Measurements from ENCODE around the gene EIF3C.
"Not testable (repeated sequence)": the region's sequence is repeated elsewhere in the genome, so short reads cannot be mapped to it uniquely, and the experiment has no call there.

EIF3C gene, protein sequence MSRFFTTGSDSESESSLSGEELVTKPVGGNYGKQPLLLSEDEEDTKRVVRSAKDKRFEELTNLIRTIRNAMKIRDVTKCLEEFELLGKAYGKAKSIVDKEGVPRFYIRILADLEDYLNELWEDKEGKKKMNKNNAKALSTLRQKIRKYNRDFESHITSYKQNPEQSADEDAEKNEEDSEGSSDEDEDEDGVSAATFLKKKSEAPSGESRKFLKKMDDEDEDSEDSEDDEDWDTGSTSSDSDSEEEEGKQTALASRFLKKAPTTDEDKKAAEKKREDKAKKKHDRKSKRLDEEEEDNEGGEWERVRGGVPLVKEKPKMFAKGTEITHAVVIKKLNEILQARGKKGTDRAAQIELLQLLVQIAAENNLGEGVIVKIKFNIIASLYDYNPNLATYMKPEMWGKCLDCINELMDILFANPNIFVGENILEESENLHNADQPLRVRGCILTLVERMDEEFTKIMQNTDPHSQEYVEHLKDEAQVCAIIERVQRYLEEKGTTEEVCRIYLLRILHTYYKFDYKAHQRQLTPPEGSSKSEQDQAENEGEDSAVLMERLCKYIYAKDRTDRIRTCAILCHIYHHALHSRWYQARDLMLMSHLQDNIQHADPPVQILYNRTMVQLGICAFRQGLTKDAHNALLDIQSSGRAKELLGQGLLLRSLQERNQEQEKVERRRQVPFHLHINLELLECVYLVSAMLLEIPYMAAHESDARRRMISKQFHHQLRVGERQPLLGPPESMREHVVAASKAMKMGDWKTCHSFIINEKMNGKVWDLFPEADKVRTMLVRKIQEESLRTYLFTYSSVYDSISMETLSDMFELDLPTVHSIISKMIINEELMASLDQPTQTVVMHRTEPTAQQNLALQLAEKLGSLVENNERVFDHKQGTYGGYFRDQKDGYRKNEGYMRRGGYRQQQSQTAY

GRCh38 chr16:28711220-28712083, at the start of gene EIF3C:
Gene EIF3C (plus strand): TSS chr16:28711464. CDS start chr16:28711687, 223 bp downstream.
- in situ Hi-C loops (cut with MboI; ENCODE audit: low sequenced_read_pairs): not testable (repeated sequence)

DNA sequence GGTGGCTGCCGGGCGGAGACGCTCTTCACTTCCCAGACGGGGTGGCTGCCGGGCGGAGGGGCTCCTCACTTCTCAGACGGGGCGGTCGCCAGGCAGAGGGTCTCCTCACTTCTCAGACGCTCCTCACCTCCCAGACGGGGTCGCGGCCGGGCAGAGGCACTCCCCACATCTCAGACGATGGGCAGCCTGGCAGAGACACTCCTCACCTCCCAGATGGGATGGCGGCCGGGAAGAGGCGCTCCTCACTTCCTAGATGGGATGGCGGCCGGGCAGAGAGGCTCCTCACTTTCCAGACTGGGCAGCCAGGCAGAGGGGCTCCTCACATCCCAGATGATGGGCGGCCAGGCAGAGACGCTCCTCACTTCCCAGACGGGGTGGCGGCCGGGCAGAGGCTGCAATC, 45.0 kb upstream of the EIF3C start:
- in situ Hi-C loops (cut with MboI; ENCODE audit: low sequenced_read_pairs): not testable (repeated sequence)

- in situ Hi-C loops (cut with MboI; ENCODE audit: low sequenced_read_pairs): not testable (repeated sequence)
Observed at GRCh38 chr16:28667480-28667879, 43.8 kb upstream of the EIF3C start.

DNA sequence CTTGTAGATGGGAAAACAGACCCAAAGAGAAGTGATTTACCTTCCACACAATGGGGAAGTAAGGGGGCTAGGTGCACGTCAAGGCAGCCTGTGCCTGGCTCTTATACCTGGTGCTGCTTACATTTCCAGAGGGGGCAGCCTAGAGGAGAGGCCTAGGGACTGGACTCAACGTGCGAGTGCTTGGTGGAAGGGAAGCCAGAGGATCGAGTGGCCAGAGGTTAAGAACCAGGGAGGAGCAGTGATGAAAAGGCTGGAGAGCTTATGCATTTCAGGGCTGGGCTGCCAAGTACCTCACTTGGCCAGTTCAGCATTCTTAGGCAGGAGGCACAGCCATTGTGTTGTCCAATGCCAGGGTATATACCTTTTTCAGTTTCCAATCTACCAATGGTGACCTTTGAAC, 43.1 kb upstream of the EIF3C start:
- in situ Hi-C loops (cut with MboI; ENCODE audit: low sequenced_read_pairs): not testable (repeated sequence)

DNA sequence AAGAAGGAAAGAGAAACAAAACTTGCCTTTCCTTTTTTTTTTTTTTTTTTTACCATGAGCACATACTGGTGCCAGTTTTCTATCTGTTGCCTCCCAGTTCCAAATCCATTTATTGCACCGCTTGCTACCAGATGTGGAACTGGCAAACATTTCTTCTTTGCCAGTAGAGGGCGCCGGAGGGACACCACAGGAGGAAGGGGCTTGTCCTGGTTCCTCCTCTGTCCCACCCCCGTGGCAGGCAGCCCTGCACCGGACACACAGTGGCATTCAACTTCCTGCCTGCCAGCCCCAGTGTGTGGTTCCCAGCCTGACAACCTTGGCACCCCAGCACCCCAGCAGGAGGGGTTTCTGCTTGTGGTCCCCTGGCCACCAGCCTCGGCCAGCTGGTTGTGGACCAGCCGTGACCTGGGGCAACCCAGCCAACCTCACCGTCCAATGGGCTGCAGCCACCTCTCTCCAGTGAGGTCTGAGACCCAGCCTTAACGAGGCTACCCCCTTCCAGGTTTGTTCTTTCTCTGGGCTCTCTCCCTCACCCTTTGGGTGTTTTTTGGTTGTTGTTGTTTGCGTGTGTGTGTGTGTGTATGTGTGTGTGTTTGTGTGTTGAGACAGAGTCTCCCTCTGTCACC, 22.8 kb upstream of the EIF3C start:
- in situ Hi-C loops (cut with MboI; ENCODE audit: low sequenced_read_pairs): not testable (repeated sequence)

- in situ Hi-C loops (cut with MboI; ENCODE audit: low sequenced_read_pairs): not testable (repeated sequence)
Observed at GRCh38 chr16:28689425-28689824, 21.8 kb upstream of the EIF3C start.

GRCh38 chr16:28691722-28692121, 19.5 kb upstream of the EIF3C start:
- in situ Hi-C loops (cut with MboI; ENCODE audit: low sequenced_read_pairs): not testable (repeated sequence)

- in situ Hi-C loops (cut with MboI; ENCODE audit: low sequenced_read_pairs): not testable (repeated sequence)
Observed at GRCh38 chr16:28693257-28693950, 17.9 kb upstream of the EIF3C start.

DNA sequence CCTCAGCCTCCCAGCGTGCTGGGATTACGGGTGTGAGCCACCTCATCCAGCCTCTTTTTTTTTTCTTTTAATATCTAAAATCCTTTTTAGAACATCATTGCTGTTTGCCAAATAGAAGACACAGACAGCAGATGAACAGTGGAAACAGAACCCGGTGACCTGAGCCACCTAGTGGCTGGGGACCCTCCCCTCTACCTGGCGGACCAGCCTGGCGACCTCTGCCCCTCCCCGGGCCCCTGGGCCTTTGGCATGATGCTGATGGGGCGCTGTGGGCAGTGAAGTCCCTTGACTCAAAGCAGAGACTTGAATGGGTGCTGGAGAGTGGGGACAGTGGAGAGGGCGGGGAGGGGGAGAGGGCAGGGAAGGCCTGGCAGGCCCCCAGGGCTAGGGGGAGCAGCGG, 11.5 kb upstream of the EIF3C start:
- in situ Hi-C loops (cut with MboI; ENCODE audit: low sequenced_read_pairs): not testable (repeated sequence)

GRCh38 chr16:28700349-28700748, 10.9 kb upstream of the EIF3C start:
- in situ Hi-C loops (cut with MboI; ENCODE audit: low sequenced_read_pairs): not testable (repeated sequence)

GRCh38 chr16:28701384-28701783, 9.9 kb upstream of the EIF3C start:
- in situ Hi-C loops (cut with MboI; ENCODE audit: low sequenced_read_pairs): not testable (repeated sequence)

- in situ Hi-C loops (cut with MboI; ENCODE audit: low sequenced_read_pairs): not testable (repeated sequence)
Observed at GRCh38 chr16:28704246-28704645, 7.0 kb upstream of the EIF3C start.

- in situ Hi-C loops (cut with MboI; ENCODE audit: low sequenced_read_pairs): not testable (repeated sequence)
Observed at GRCh38 chr16:28722852-28723650, 11.8 kb downstream of the EIF3C start.

GRCh38 chr16:28731253-28731652, 20.0 kb downstream of the EIF3C start:
- in situ Hi-C loops (cut with MboI; ENCODE audit: low sequenced_read_pairs): not testable (repeated sequence)

DNA sequence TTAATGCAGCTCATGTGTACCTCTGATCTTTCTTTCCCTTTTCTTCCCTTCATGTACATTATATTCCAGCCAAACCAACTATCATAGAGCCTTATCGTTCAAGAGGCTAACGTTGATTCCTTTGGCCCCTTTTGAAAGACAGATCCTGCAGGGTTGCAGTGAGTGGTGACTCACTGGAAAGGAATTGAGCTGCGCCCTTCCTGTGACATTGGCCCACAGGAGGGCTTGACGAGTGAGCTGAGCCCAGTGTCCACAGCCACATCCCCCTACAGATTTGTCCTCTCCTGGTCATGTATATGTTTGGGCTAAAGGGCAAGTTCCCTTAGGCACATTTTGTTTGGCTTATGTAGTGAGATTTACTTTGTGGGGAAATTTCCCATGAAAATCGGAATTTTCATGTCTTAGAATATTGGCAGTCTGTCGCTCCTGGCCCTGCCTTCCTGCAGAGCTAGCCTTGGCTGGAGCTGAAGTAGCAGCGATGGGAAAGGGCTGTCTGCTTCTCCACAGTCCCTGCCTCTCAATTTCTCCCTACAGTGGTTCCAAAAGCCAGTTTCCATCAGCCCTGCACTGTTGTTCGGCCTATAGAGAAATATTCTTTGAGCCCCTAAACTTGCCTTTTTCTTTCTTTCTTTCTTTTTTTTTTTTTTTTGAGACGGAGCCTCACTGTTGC, 21.3 kb downstream of the EIF3C start:
- in situ Hi-C loops (cut with MboI; ENCODE audit: low sequenced_read_pairs): not testable (repeated sequence)

GRCh38 chr16:28739787-28740186, 28.5 kb downstream of the EIF3C start:
- in situ Hi-C loops (cut with MboI; ENCODE audit: low sequenced_read_pairs): not testable (repeated sequence)

DNA sequence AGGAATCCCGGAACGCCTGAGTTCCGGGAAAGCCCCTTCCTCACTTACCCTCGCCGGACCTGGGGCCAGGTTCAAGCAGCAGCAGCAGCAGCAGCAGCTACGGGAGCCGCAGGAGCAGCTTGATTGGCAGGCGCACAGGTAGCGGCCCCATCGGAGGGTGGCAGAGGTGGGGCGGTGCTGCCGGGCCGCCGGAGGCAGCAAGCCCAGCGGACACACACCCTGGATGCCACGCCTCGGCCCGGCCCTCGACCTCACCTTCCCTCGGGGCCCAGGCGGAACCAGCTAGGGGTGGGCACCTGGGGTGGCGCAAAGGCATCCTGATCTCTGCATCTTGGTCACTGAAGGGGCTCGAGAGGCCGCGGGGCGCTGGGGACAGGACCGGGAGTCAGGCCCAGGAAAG, 29.4 kb downstream of the EIF3C start:
- in situ Hi-C loops (cut with MboI; ENCODE audit: low sequenced_read_pairs): not testable (repeated sequence)

DNA sequence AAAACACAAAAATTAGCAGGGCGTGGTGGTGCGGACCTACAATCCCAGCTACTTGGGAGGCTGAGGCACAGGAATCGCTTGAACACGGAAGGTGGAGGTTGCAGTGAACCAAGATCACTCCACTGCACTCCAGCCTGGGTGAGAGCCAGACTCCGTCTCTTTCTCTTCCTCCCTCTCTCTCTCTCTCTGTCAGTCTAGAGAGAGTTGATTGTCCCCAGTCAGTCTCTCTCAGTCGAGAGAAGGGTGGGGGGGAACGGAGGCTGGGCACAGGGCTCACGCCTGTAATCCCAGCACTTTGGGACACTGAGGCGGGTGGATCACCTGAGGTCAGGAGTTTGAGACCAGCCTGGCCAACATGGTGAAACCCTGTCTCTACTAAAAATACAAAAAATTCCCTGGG, 30.0 kb downstream of the EIF3C start:
- in situ Hi-C loops (cut with MboI; ENCODE audit: low sequenced_read_pairs): not testable (repeated sequence)
